Activated CD4-positive, alpha-beta T cell treated with anti-CD3 and anti-CD28 coated beads, Interleukin-10, Interleukin-2, amounts not matched to agents 100 ng/mL and 50 ng/mL, durations not matched to agents 16 hours and 8 hours (primary cell): ENCODE results near the gene PSPN.

Experiments used
- DNase-seq: peaks from one replicate; pipeline ENCODE4 v3.0.0-alpha.2; 2020

The PSPN gene, protein sequence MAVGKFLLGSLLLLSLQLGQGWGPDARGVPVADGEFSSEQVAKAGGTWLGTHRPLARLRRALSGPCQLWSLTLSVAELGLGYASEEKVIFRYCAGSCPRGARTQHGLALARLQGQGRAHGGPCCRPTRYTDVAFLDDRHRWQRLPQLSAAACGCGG

GRCh38 chr19:6375411-6376010 lies at the start of gene PSPN:
Gene PSPN, minus strand, starts transcription at chr19:6375933. Its CDS starts 84 bp downstream, at chr19:6375849.
- DNase-seq, result no peak

- peak; percentile 100 for DNase-seq
Measured at GRCh38 chr19:6424939-6425731, 49.4 kb upstream of the PSPN start.

GRCh38 chr19:6424195-6424938 lies 48.6 kb upstream of the PSPN start, which contains the start of gene KHSRP:
Gene KHSRP, minus strand, starts transcription at chr19:6424811. Its CDS starts 110 bp downstream, at chr19:6424701.
- DNase-seq, result peak; percentile 33

DNA sequence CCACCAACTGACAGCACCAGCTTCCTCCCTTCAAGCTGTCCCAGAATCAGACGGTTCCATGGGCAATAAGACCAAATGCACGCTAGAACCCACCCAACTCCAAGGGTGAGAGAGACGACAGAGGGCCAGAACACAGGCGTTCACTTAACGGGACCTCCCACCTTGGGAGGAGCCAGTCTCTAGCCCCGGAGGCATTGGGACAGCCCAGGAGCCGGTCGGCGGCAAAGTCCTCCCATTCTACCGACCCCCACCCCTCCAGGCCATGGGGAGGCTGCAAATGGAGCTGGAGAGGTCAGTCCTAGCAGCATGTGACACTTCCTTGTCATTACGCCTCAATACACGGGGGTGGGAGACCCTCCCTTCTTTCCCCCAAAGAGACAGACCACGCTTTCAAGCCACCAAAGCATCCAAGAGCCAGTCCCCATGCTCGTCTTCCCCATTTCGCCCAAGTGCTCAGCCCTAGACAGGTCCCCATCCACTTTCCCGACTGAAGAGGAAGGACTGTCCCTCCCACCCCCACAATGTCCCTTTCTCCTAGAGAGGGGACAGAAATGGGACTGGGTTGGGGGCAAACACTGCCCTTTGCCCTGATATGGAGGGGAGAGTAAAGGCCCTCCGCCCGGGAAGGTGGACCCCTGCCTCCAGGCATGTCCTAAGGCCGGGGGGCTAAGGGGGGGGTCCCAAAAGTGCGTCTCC lies 47.9 kb upstream of the PSPN start:
- peak; percentile 60 for DNase-seq

GRCh38 chr19:6421075-6422014 lies 45.6 kb upstream of the PSPN start:
- no peak for DNase-seq

- DNase-seq, result no peak
Measured at GRCh38 chr19:6418562-6418932, 42.8 kb upstream of the PSPN start.

- no peak for DNase-seq
Measured at GRCh38 chr19:6417713-6418561, 42.2 kb upstream of the PSPN start.

DNA sequence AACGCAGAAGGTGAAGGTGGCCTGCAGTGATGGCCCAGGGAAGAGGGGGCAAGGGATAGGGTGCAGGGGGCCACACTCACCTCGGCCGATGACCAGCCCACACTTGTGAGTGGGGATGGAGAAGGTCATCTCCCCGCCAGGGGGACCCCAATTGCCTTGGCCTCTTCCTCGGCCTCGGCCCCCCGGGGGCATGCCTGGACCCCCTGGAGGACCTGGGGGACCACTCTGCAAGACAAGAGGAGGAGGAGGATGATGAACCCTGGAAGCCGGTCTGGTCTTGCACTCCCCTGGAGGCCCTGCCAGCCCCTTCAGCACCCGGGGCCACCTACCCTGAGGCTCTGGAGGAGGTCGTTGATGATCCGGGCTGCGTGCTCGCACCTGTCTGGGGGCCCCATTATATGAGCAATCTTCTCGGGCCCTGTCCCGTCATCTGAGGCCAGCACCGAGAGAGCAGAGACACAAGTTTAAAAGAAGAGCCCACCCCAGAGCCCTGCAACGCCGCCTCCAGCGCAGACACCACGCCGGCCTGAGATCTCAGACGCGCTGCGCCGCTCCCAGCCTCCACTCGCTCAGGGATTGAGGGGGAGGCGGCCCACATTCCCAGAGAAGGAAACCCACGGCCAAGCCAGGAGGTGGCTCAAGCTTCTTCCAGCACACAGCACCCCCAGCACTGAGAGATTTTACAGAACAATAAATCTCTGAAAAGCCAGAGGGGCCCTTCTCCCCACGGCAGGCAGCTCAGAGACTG lies 41.1 kb upstream of the PSPN start:
- no peak for DNase-seq

GRCh38 chr19:6415591-6416190 lies 40.0 kb upstream of the PSPN start:
- no peak for DNase-seq

- no peak for DNase-seq
Measured at GRCh38 chr19:6414793-6415590, 39.3 kb upstream of the PSPN start.

- no peak for DNase-seq
Measured at GRCh38 chr19:6413721-6414643, 38.2 kb upstream of the PSPN start.

- DNase-seq, result no peak
Measured at GRCh38 chr19:6413291-6413690, 37.6 kb upstream of the PSPN start.

GRCh38 chr19:6412447-6413091 lies 36.8 kb upstream of the PSPN start:
- peak; percentile 53 for DNase-seq

DNA sequence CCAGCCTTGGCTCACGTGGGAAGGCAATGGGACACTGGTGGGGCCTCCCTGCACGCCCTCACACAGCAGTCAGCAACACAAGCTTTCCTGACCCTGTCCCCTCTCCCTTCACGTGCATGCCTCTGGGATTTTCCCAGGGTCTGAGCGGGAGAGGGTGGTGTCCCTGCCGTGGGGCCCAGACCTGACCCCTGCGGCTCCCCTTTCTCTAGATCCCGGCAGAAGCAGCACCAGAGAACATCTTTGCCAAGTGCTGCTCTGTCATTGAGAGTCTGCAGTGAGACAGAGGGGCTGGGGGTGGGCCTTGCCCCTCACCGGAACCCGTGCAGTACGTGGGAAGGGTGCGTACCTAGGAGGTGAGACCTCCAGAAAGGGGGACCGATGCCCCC lies 36.3 kb upstream of the PSPN start:
- no peak for DNase-seq

DNA sequence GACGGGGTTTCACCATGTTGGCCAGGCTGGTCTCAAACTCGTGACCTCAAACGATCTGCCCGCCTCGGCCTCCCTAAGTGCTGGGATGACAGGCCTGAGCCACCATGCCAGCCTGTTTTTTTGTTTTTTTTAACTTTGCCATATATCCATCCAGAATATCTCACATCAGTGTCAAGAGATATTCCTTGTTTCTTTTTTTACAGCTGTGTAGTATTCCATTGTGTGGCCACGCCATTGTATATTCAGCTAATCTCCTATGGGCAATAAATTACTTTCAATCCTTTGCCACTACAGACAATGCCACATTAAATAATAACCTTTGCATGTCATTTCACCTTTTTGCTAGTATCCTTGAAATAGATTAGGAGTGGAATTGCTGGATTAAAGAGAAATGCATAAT lies 33.6 kb upstream of the PSPN start:
- no peak for DNase-seq

GRCh38 chr19:6406401-6406800 lies 30.7 kb upstream of the PSPN start:
- DNase-seq, result no peak
